HK-2 (cell line): ENCODE data around the gene TRIOBP.
"Not testable (repeated sequence)": the region's sequence is repeated elsewhere in the genome, so short reads cannot be mapped to it uniquely, and the experiment has no call there.

Experiments used
- DNase-seq: peaks from one replicate; pipeline ENCODE4 v3.0.0-alpha.2; 2018; ENCODE audit not compliant: unreplicated experiment

Gene TRIOBP

DNA sequence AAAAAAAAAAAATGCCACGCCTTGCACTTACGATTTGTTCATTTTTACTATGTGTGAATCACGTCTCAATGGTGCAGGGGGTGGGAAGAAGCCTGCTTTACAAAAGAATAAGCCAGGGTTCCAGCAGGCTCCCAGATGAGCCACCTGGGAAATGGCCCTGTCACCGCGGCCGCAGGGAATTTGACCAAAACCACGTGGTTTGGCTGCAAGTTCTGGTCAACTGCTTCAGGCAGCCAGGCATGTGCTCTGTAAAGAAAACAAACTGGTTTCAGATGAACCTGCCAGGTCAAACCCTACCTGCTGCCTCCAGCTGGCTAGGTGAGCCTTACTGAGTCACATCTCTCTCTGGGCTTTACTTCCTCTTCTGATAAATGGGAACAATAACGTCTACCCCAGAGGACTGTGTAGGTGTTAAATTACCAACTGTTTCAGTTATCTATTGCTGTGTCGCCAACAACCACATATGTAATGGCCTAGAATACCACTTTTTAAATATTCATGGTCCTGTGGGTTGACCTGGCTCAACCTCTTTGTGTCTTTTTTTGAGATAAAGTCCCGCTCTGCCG lies 80.4 kb downstream of the TRIOBP start:
- DNase-seq: peak; percentile 90

DNA sequence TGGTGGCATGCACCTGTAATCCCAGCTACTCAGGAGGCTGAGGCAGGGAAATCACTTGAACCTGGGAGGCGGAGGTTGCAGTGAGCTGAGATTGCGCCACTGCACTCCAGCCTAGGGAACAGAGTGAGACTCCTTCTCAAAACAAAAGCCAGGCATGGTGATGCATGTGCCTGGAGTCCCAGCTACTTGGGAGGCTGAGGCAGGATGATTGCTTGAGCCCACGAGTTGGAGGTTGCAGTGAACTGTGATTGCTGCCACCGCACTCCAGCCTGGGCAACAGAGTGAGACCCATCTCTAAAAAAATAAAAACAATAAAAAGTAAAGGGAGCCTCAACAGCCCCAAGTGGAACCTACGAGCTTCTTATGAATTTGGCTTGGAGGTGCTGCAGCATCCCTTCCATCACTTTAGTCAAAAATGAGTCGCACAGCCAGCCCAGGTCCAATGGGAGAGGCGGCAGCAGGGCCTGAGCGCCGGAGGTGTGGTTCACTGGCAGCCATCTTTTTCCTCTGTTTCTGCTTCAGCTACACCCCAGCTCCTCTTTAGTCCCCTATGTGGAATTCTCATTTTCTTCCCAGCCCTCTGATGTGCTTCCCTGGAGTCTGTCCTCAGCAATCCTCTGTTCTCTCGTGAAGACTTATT lies 81.6 kb downstream of the TRIOBP start:
- no peak for DNase-seq

DNA sequence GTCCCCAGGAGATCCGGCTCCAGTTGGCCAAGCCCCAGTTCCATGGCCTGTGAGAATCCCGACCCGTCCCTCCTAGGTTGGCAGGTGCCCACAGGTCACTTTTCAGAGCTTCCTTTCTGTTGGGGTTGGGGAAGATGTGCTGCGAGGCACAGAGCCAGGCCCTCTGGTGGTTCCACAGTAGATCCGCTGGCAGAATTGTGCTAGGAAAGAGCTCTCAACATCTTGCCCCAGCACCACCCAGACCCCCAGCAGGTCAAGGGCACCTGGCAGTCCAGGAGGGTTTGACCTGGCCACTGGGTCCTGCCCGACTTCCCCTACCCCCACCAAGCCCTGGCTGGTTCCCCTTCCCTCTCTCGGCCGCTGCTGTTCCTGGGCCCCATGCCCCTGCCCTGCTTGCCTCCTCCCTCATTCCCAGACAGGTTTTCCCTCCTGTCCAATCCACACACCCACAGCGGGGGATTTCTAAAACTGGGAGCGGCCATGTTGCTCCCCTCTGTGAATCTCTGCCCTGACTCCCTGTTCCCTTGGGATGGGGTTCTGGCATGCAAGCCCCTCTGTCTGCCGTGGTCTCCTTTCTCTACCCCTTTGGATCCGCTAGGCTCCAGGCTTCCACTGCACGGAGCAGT lies 84.7 kb downstream of the TRIOBP start:
- DNase-seq: no peak

DNA sequence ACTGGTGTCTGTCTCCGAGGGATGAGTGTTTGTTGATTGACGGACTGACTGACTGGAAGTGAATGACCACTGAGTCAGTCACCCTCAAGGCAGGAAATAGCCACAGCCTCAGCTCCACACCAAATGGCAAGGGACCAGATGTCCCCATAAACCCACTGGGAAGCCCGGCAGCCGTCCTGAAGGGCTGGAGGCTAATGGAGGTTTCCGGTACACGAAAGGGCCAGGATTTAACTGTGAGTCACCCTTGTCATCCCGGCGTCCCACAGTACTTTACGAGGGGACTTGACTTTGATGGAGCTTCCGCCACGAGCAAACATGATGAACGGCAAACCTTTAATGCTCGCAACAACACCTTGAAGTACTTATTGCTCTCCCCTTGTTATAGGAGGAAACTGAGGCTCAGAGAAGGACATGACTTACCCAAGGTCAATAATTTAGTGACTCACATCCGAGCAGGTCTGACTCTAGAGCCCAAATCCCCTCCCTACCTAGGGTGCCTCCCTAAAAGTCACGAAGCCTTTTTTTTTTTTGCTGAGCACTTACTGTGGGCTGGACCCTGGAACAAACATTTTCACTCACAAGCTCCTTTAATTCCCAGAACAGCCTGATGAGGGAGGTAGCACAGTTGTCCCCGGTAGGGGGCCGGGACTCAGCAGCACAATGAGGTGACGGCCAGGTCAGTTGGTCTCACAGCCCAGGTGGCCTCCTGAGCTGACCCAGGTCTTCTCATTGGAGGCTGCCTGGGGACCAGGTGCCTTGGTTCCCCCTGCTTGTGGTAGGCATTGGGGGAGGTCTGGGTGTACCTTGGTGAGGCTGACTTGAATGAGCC lies 85.7 kb downstream of the TRIOBP start:
- DNase-seq: no peak

DNA sequence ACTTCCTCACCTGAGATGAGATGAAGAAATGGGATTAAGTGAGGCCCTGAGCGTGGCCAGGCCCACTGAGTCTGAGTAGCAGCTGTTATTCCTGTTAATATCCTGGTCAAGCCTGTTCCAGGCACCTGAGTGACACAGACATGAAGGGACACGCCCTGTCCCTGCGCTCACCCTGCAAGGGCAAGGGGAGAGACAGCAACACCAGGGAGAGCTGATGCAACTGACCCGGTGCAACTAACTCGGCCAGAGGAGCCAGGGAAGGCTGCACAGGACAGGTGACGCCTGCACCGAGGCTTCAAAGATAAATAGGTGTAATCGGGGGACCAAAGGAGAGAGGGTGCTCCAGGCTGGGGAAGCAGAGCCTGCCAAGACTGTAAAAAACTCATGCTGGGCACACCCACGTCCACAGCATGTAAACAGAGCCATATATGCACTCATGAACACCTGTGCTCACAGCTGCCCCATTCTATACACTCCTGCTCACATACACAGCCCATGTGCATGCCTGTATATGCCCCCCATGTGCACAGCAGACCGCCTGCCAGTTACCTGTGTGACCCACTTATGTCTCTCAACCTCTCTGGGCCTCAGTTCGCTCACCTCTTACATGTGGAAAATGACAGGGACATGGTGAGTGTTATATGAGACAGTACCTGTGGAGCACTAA lies 88.1 kb downstream of the TRIOBP start:
- no peak for DNase-seq

DNA sequence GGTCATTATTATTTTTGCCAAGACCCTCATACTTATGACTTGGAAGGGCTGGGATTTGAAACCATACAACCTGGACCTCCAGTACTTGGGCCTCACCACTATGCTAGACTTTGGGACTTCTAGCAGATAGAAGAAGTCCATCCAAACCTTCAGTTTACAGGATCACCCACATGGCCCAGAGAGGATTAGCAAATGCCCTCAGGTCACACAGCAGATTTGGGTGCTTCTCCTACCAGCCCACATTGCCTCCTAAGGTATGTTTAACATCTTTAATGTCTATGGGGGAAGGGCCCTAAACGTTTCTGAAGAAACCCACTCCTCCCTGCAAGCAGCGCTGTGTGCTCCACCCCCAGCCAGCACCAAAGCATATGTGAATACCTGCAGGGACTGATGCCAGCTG lies 93.4 kb downstream of the TRIOBP start:
- DNase-seq: no peak

DNA sequence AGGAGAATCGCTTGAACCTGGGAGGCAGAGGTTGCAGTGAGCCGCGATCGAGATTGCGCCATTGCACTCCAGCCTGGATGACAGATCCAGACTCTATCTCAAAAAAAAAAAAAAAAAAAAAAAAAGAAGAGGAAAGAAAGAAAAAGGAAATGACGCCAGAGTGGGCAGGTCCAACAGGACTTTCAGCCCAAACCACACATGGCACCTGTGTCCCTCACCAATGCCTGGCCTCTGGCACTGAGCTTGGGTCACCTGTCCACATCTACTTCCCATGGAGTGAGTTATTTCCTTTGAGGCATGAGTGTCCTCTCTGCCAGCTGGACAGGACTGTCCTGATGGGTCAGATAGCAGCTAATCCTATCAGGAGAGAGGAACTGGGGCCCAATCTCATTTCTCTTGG lies 95.6 kb downstream of the TRIOBP start:
- no peak for DNase-seq

DNA sequence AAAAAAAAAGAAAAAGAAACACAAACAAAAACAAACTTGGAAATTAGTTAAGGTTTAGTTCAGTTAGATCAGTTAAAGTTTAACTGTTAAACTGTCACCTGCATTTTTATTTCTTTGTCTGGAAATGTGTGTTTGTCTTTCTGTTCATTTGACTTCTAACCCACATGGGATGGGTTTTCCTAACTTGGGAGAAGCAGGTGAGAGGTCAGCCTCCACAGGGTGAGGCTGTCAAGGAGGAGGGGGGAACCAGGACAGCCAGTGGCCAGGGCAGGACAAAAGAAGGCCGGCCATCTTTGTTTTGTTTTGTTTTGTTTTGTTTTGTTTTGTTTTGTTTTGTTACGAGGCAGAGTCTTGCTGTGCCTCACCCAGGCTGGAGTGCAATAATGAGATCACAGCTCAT lies 97.5 kb downstream of the TRIOBP start:
- DNase-seq: no peak

DNA sequence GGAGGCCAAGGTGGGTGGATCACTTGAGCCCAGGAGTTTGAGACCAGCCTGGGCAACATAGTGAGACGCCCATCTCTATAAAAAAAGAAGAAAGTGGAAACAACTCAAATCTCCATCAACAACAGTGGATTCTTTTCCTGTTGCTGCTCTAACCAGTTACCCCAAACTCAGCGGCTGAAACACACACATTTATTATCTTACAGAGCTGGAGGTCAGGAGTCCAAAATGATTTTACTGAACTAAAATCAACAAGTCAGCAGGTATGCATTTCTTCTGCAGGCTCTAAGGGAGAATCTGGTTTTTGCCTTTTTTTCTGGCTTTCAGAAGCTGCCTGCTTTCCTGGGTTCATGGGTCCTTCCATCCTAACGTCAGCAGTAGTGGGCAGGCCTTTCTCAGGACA lies 99.2 kb downstream of the TRIOBP start:
- DNase-seq: no peak

DNA sequence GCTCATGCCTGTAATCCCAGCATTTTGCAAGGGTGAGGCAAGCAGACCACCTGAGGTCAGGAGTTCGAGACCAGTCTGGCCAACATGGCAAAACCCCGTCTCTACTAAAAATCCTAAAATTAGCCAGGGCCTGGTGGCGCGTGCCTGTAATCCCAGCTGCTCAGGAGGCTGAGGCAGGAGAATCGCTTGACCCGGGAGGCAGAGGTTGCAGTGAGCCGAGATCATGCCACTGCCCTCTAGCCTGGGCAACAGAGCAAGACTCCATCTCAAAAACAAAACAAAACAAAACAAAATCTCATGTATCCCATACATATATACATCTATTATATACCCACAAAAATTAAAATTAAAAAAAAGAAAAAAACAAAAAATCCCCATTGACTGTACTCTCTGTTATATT lies 100.4 kb downstream of the TRIOBP start:
- DNase-seq: not testable (repeated sequence)

DNA sequence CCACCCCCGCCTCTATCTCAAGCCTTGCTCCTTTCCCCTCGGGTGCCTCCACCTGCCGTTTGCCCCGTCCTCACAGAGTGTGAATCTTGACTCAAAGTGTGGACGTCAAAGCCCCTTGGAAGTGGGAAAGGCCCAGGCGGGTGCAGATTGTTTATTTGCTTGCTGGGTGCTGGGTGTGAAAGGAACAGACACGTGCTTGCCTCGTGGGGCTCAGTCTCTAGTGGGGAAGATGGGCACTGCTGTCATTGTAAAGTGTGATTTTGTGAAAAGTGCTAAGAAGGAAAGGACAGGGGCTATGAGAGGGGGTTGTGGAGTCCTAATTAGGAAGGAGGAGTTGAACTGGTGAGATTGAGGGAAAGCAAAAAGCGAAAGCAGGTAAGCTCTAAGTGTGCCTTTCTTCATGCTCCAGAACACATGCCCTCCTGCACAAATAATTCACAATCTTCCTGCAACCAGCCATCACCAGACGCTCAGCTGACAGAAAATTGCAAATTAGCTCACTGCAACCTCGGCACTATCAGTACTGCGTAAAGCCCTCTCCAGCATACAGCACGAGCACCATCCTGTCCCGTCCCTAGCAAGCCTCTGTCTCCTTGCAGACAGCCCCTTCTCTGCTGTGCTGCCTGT lies 101.1 kb downstream of the TRIOBP start:
- no peak for DNase-seq

DNA sequence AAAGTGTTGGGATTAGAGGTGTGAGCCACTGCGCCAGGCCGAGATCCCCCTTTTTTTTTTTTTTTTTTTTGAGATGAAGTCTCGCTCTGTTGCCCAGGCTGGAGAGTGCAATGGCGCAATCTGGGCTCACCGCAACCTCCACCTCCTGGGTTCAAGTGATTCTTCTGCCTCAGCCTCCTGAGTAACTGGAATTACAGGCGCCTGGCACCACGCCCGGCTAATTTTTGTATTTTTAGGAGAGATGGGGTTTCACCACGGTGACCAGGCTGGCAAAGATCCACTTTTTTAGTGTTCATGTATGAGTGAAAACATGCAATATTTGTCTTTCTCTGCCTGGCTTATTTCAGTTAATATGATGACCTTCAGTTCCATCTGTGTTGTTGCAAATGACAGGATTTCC lies 103.1 kb downstream of the TRIOBP start:
- DNase-seq: not testable (repeated sequence)

DNA sequence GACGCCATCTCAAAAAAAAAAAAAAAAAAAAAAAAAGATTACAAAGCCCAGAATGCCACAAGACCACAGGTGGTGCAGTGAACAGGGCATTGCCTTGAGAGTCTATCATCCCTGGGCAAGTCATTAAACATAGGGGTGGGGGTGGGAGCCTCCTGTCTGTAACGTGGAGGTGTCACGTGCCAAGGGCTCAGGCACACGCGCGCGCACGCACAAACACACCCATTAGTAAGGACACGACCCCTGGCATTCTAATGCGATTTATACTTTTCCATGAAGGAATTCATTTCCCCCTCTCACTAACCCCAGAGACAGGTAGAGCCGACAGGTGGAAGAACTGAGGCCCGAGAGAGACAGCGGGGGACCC lies 105.1 kb downstream of the TRIOBP start:
- no peak for DNase-seq

DNA sequence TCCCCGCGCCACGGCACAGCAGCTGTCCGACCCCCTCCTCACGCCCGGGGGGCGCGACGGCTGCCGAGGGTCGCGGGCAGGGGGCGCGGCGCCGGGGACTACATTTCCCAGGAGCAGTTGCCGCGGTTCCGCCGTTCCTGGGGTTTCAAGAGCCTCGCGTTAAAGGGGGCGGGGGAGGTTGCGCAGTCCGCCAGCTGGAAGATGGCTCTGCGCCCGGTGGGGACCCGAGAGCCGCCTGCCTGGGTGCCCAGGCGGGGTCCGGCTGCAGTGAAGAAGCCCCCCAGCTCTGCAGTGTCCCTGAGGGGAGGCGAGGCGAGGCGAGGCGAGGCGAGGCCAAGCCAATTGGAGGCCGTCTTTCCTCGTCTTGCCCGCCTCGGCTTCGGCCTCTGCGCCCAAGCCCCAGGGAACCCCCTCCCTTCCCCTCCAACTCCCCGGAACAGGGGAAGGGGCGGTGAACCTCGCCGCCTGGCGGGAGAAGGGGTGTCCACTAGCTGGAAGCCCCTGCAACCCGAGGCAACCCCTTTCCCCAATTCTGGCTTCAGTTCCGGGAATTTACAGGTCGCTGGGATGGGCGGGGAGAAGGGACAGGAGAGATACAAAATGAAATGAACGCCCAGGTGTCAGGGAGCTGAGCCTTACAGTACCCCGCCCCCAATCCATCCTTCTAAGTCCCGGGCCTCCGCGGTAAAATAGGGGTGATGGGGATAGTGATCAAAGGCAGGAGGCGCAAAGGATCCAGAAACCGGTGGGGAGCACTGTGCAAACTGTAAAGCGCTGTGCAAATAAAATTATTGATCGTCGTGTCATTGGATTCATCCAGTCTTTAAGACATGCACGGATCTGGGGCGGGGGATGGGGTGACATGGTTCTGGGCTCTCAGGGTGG lies 105.7 kb downstream of the TRIOBP start:
- peak; percentile 41 for DNase-seq

DNA sequence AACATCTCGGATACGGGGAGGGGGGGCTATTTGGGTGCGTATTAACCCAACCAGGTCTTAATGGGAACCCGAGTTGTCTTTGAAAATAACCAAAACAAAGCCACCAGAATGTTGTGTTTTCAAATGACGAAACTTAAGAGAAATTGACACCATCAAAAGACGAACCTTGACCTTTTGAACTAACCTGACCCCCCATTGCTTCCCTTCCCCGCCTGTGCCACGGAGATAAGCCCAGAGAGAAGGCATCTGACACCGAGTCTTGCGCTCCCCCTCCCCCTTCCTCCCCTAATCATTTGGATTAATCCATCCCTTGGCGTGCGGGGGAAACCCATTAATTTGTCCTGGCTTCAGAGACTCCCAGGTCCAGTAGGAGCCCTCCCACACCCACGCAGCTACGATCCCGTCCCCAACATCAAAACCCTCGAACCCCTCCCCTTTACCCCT lies 106.4 kb downstream of the TRIOBP start:
- DNase-seq: no peak

DNA sequence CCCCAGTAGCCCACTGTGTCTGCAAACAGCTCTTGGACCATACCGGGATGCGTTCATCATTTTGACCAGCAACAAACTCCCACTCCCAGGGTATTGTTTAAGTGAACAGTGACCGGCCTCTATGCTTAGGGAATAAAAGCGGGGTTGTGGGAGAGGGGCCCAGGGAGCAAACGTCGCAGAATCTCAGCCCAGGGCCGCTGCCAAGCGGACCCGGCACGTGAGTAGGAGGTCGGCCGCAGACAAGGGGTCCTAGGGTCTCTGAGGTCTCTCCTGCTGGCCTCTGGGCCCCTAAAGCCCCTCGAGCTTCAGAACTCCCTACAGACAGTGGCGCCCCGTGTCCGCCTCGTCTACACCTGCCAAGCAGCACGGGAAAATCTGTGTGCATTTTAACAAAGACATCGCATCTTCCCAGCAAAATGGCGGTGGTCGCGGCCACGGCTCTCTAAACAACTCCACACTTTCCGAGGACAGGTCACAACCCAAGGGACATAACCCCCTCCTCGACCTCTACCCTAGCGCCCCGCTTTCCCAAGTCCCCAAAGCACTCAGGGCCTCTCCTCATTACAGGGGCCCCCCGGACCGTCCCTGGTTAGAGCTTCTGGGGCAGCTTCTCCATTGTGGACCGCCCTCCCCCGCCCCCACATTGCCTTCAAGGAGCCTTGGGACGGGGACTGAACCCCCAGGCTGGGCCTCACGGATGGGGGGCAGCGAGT lies 106.9 kb downstream of the TRIOBP start:
- DNase-seq: no peak

DNA sequence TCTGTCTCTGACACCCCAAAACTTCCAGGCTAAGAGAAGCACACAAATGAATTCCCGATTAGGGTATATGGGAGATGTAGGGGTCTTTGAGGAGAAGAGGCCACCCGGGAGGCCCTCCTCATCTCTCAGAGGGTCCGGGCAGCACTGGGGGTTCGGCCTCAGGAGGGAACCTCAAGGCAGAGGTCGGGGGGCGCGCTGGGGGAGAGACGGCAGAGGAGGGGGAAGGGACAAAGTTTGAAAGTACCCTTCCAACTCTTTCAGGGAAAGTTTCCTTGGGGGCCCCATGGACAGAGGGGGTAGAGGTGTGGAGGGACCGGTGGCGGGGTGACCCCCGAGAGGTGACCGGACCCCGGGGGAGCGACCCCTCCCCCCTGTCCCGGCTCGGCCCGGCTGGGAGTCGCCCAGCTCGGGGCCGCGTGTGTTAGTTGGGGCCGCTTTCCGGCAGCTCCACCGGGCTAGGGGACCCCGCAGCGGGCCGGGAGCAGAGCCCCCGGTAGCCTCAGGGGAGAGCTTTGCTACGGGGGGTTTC lies 107.6 kb downstream of the TRIOBP start:
- DNase-seq: no peak

DNA sequence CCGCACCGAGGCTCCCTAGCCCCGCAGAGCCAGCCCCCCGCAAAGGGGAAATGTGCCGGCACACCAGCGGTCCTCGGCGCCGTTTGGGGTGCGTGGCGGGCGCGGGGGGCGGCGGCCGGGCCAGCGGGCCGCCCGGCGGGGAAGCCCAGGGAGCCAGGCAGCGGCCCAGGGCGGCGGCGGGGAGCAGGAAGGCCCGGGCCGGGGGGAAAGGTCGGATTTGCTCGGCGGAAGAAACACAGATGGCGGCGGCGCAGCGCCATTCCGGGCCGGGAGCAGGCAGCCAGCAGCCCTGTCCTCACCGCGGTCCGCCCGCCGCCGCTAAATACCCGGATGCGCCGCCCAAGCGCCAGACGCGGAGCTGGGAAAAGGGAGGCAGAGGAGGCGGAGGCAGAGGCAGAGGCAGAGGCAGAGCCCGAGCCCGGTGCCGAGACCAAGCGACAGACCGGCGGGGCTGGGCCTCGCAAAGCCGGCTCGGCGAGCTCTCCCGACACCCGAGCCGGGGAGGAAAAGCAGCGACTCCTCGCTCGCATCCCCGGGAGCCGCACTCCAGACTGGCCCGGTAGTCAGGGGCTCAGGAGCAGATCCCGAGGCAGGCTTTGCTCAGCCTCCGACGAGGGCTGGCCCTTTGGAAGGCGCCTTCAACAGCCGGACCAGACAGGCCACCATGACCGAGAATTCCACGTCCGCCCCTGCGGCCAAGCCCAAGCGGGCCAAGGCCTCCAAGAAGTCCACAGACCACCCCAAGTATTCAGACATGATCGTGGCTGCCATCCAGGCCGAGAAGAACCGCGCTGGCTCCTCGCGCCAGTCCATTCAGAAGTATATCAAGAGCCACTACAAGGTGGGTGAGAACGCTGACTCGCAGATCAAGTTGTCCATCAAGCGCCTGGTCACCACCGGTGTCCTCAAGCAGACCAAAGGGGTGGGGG lies 108.3 kb downstream of the TRIOBP start:
- DNase-seq: peak; percentile 84
